OCI-LY7 (cell line): ENCODE measurements around the gene SCYGR1. TPM values are rescaled to one million over a fixed set of nuclear protein-coding genes. Genes with fewer than 3 reads are reported as not detected.

Experiments
- BruUV-seq: library from RNA; stranded (reverse); fragments of 400-500 nt; replicated peaks from 2 replicates; lab custom pipeline; 2021; lab: Mats Ljungman, UMichigan
- CTCF ChIA-PET: fragments of 300-600 bp; sonication (Branson Sonifier 250); formaldehyde crosslinking; loops from one replicate; lab custom pipeline; 2022; ENCODE audit warnings: antibody characterized with exemption; ENCODE audit not compliant: unreplicated experiment; lab: Charles Lee
- POLR2A ChIA-PET: fragments of 300-600 bp; sonication (Branson Sonifier 250); formaldehyde crosslinking; loops from one replicate; lab custom pipeline; 2022; ENCODE audit warnings: antibody characterized with exemption; lab: Charles Lee
- DNase-seq: peaks from one replicate; pipeline ENCODE4 v3.0.0-alpha.2; 2015; ENCODE audit warnings: low spot score
- H2AFZ ChIP-seq: fragments of 200-600 bp; sonication (generic), shearing (Covaris generic); 2 replicates; pipeline ENCODE4 v1.6.1; 2014; ENCODE audit warnings: mild to moderate bottlenecking, antibody characterized with exemption, low read length, moderate library complexity
- H3K27ac ChIP-seq: fragments of 200-600 bp; sonication (generic); 2 replicates; pipeline ENCODE4 v1.5.1; 2014; ENCODE audit warnings: mixed run types, low read depth, mild to moderate bottlenecking, moderate library complexity, low read length, inconsistent platforms; ENCODE audit not compliant: poor library complexity, severe bottlenecking
- H3K36me3 ChIP-seq: fragments of 200-600 bp; sonication (generic); 2 replicates; pipeline ENCODE4 v1.6.1; 2014; ENCODE audit warnings: mild to moderate bottlenecking, antibody characterized with exemption, low read length, moderate library complexity, mixed read lengths; ENCODE audit not compliant: insufficient read depth
- H3K4me1 ChIP-seq: fragments of 200-600 bp; sonication (generic); 2 replicates; pipeline ENCODE4 v1.5.1; 2014; ENCODE audit warnings: mild to moderate bottlenecking, low read length; ENCODE audit not compliant: insufficient read depth, poor library complexity, severe bottlenecking
- H3K4me2 ChIP-seq: fragments of 200-600 bp; sonication (generic); 2 replicates; pipeline ENCODE4 v1.6.1; 2014; ENCODE audit warnings: mild to moderate bottlenecking, low read length
- H3K4me3 ChIP-seq: fragments of 200-600 bp; sonication (generic); 2 replicates; pipeline ENCODE4 v1.5.1; 2014; ENCODE audit warnings: mild to moderate bottlenecking, low read depth, low read length; ENCODE audit not compliant: poor library complexity, severe bottlenecking
- H3K79me2 ChIP-seq: fragments of 200-600 bp; sonication (generic); 2 replicates; pipeline ENCODE4 v1.6.1; 2016; ENCODE audit warnings: low read depth, mild to moderate bottlenecking, low read length, moderate library complexity, mixed read lengths; ENCODE audit not compliant: insufficient read depth
- H3K9me2 ChIP-seq: fragments of 200-600 bp; sonication (generic); 2 replicates; pipeline ENCODE4 v1.6.1; 2016; ENCODE audit warnings: mild to moderate bottlenecking, low read length, mixed read lengths; ENCODE audit not compliant: insufficient read depth
- H3K9me3 ChIP-seq: fragments of 200-600 bp; sonication (generic); 2 replicates; pipeline ENCODE4 v1.6.1; 2014; ENCODE audit warnings: mild to moderate bottlenecking, mixed run types, low read length, mixed read lengths
- H4K20me1 ChIP-seq: fragments of 200-600 bp; sonication (generic); 2 replicates; pipeline ENCODE4 v1.6.1; 2014; ENCODE audit warnings: mild to moderate bottlenecking, antibody characterized with exemption, low read length, moderate library complexity, mixed read lengths; ENCODE audit not compliant: insufficient read depth
- EZH2phosphoT487 ChIP-seq: fragments of 200-600 bp; sonication (generic); IDR thresholded peaks from 2 replicates; pipeline ENCODE4 v1.6.1; 2018; ENCODE audit warnings: low read depth, borderline replicate concordance, mild to moderate bottlenecking, mixed run types, antibody characterized with exemption, low read length, moderate library complexity, mixed read lengths
- intact Hi-C: fragments of 100-400 bp; cut with micrococcal nuclease; formaldehyde crosslinking; loops from one replicate; pipeline ENCODE4 v1.10.0; 2022; ENCODE audit not compliant: unreplicated experiment
- total RNA-seq, 2 experiments: library from RNA; depleted of rRNA in 1 of 2; stranded (reverse); fragments of >200 nt in 1 of 2; shearing (Covaris generic) in 1 of 2; gene quantifications; 2 replicates each; pipeline ENCODE4 v1.2.3, GENCODE V29; 2014 to 2022
- TF ChIP-seq, protein P1 (sequence below): fragments of 200-600 bp; sonication (generic); conservative IDR thresholded peaks from 2 replicates; pipeline ENCODE4 v1.5.1; 2014; ENCODE audit warnings: mild to moderate bottlenecking, antibody characterized with exemption, low read length, moderate library complexity, mixed read lengths

The SCYGR1 gene
- total RNA-seq, 2 experiments from 2014 or later, result not detected

DNA sequence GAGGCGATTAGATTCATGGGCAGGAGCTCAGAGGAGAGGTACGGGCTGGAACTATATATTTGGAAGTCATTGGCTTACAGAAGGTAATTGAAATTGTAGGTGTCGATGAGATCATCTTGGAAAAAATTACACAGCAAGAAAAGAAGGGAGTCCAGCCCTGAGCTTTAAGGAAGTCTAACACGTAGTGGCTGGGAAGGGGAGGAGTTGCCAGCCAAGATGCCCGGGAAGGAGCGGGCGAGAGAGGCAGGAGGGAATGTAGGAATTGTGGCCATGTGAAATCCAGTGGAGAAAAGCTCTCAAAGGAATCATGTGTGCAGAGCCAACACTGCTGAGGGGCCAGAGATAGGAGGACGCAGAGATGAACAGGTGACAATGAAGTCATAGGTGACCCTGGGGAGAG lies 25.6 kb upstream of the SCYGR1 start:
- TF ChIP-seq, protein P1, sequence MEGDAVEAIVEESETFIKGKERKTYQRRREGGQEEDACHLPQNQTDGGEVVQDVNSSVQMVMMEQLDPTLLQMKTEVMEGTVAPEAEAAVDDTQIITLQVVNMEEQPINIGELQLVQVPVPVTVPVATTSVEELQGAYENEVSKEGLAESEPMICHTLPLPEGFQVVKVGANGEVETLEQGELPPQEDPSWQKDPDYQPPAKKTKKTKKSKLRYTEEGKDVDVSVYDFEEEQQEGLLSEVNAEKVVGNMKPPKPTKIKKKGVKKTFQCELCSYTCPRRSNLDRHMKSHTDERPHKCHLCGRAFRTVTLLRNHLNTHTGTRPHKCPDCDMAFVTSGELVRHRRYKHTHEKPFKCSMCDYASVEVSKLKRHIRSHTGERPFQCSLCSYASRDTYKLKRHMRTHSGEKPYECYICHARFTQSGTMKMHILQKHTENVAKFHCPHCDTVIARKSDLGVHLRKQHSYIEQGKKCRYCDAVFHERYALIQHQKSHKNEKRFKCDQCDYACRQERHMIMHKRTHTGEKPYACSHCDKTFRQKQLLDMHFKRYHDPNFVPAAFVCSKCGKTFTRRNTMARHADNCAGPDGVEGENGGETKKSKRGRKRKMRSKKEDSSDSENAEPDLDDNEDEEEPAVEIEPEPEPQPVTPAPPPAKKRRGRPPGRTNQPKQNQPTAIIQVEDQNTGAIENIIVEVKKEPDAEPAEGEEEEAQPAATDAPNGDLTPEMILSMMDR, result no peak
- no peak for TF ChIP-seq EZH2phosphoT487
- Histone ChIP-seq H3K9me2 (no peaks in the 10 kb centered on the region), H3K79me2 (no peaks in the 10 kb centered on the region), H3K36me3 (no peaks in the 10 kb centered on the region), H3K9me3 (no peaks in the 10 kb centered on the region), H2AFZ (no peak overlapping the region), H3K4me1 (no peaks in the 10 kb centered on the region), H3K4me3 (no peak overlapping the region), H4K20me1 (no peaks in the 10 kb centered on the region), H3K27ac (no peak overlapping the region), H3K4me2 (no peak overlapping the region)
- no TSS peak for BruUV-seq
- intact Hi-C loops, result no loop called here
- POLR2A ChIA-PET, result interaction anchor here (0.6 kb wide), 1 partner anchor 1139 kb away, joined by 4 read pairs; no protein-coding TSS in a partner anchor
- CTCF ChIA-PET, result interaction anchor here (0.5 kb wide), 1 partner anchor 592 kb away, joined by 3 read pairs; no protein-coding TSS in a partner anchor
- no peak for DNase-seq

DNA sequence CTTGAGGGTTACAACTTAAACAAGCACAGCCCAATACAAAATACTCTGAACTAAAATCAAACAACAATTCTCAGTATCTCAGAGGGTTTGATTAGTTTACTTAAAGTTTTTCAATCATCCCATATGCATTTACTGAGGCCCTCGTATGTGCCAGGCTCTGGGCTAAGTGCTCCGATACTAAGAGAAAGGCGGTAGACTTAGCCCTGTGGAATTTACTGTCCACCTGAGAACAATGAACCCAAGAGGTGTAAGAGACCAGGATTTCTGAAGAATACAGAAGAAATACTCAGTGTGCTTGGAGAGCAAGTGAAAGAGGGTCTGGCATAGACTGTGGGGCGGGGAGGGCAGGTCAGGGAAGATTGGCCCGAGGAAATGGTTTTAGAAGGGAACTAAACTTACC lies 25.1 kb upstream of the SCYGR1 start:
- Histone ChIP-seq H3K4me3 (no peak overlapping the region), H2AFZ (no peak overlapping the region), H3K9me3 (no peaks in the 10 kb centered on the region), H3K79me2 (no peaks in the 10 kb centered on the region), H3K9me2 (no peaks in the 10 kb centered on the region), H4K20me1 (no peaks in the 10 kb centered on the region), H3K27ac (no peak overlapping the region), H3K4me2 (no peak overlapping the region), H3K4me1 (no peaks in the 10 kb centered on the region), H3K36me3 (no peaks in the 10 kb centered on the region)
- TF ChIP-seq EZH2phosphoT487, result no peak
- TF ChIP-seq, protein P1, result no peak
- no TSS peak for BruUV-seq
- DNase-seq, result no peak
- CTCF ChIA-PET, result no interaction called here
- intact Hi-C loops, result no loop called here
- POLR2A ChIA-PET, result interaction anchor here (0.7 kb wide), 1 partner anchor 21 kb away, joined by 3 read pairs; no protein-coding TSS in a partner anchor

DNA sequence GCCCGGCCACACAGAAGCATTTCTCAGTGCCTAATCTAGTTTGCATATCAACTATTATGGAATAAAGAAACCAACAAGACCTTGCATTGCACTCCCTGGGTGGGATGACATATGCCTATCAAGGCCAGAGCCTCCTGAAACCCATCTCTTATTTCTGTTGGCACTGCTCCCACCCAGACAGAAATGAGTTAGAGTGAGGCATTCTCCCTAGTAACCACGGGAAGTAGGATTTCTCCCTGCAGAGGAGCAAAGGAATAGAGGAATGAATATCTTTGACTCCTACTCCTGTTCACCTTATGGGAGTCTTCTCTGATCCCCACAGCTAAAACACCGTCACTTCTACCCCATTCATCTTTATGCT lies 24.2 kb upstream of the SCYGR1 start:
- H3K27ac ChIP-seq, result no peak overlapping the region
- no peak overlapping the region for H3K4me2 ChIP-seq
- H3K9me2 ChIP-seq, result no peaks in the 10 kb centered on the region
- no peaks in the 10 kb centered on the region for H3K79me2 ChIP-seq
- TF ChIP-seq, protein P1, result no peak
- TF ChIP-seq EZH2phosphoT487, result no peak
- no peaks in the 10 kb centered on the region for H3K36me3 ChIP-seq
- no peaks in the 10 kb centered on the region for H4K20me1 ChIP-seq
- CTCF ChIA-PET, result no interaction called here
- H3K4me3 ChIP-seq, result no peak overlapping the region
- no peak overlapping the region for H2AFZ ChIP-seq
- no peak for DNase-seq
- BruUV-seq, result no TSS peak
- no peaks in the 10 kb centered on the region for H3K9me3 ChIP-seq
- POLR2A ChIA-PET, result interaction anchor here (0.5 to 0.7 kb wide), 3 partner anchors 8 to 55 kb away, joined by 3 to 7 read pairs (median 3); no protein-coding TSS in a partner anchor
- intact Hi-C loops, result no loop called here
- no peaks in the 10 kb centered on the region for H3K4me1 ChIP-seq
